ENCODE measurements around the gene MYO9B. TPM values are rescaled to one million over a fixed set of nuclear protein-coding genes. Genes with fewer than 3 reads are reported as not detected.

The MYO9B gene
- total RNA-seq, 4 donors from 2014 or later: 102 to 246 (median 151) TPM

- no peaks in the 10 kb centered on the region for H3K36me3 ChIP-seq
- peak in 1 of 3 donors; percentile 3 for TF ChIP-seq POLR2AphosphoS5 (IDR thresholded peaks at IDR 0.05)
- no peak for TF ChIP-seq CTCF (IDR thresholded peaks at IDR 0.05)
- no peak for TF ChIP-seq EP300 (IDR thresholded peaks at IDR 0.05; ENCODE audit: low read depth)
- TF ChIP-seq POLR2A (IDR thresholded peaks at IDR 0.05): peak; percentile 24
- H3K27me3 ChIP-seq: no peaks in the 10 kb centered on the region
- H3K4me1 ChIP-seq: peaks cover 6 to 50% (median 16%) of the 10 kb centered on the region in 4 donors
- H3K4me3 ChIP-seq: peak overlapping the region in 1 of 4 donors; percentile 8
- no peaks in the 10 kb centered on the region for H3K9me3 ChIP-seq
- intact Hi-C loops (cut with DNase I; ENCODE audit: low total_unique reads) (no loop called here), in situ Hi-C loops (cut with MboI; ENCODE audit: low pct_ligation_motif_present in 1 of 4, low pct_unique_long_range_greater_than_20kb in 1 of 4, low sequenced_read_pairs in 3 of 4) (no loop called here)
- WGBS, 2 donors (ENCODE audit: low coverage in 1 of 2): 40 to 50% methylated on average over 2 to 23 of the region's 23 CpGs
- DNase-seq: peak; percentile 68
- peak overlapping the region; percentile 72 to 85 (median 76) for H3K27ac ChIP-seq
Observed at GRCh38 chr19:17125728-17126677, 50.4 kb downstream of the MYO9B start.

GRCh38 chr19:17127671-17128070 lies 52.1 kb downstream of the MYO9B start:
- TF ChIP-seq EP300 (IDR thresholded peaks at IDR 0.05; ENCODE audit: low read depth): no peak
- no peak for TF ChIP-seq CTCF (IDR thresholded peaks at IDR 0.05)
- TF ChIP-seq POLR2A (IDR thresholded peaks at IDR 0.05): no peak
- TF ChIP-seq POLR2AphosphoS5 (IDR thresholded peaks at IDR 0.05): no peak
- Histone ChIP-seq H3K4me1 (peaks cover 6 to 44% (median 15%) of the 10 kb centered on the region in 4 donors), H3K27me3 (no peaks in the 10 kb centered on the region), H3K9me3 (no peaks in the 10 kb centered on the region), H3K27ac (no peak overlapping the region), H3K4me3 (no peak overlapping the region), H3K36me3 (no peaks in the 10 kb centered on the region)
- in situ Hi-C loops (cut with MboI; ENCODE audit: low pct_ligation_motif_present in 1 of 4, low pct_unique_long_range_greater_than_20kb in 1 of 4, low sequenced_read_pairs in 3 of 4): no loop called here
- DNase-seq: no peak
- intact Hi-C loops (cut with DNase I; ENCODE audit: low total_unique reads): no loop called here
- 90 to 91% methylated on average over 2 to 6 of the region's 6 CpGs for WGBS, 2 donors (ENCODE audit: low coverage in 1 of 2)

GRCh38 chr19:17128403-17128802 lies 52.8 kb downstream of the MYO9B start:
- H3K4me3 ChIP-seq: no peak overlapping the region
- no peaks in the 10 kb centered on the region for H3K9me3 ChIP-seq
- intact Hi-C loops (cut with DNase I; ENCODE audit: low total_unique reads) (no loop called here), in situ Hi-C loops (cut with MboI; ENCODE audit: low pct_ligation_motif_present in 1 of 4, low pct_unique_long_range_greater_than_20kb in 1 of 4, low sequenced_read_pairs in 3 of 4) (no loop called here)
- H3K4me1 ChIP-seq: peaks cover 4 to 39% (median 12%) of the 10 kb centered on the region in 4 donors
- 98 to 100% methylated on average over 1 to 12 of the region's 12 CpGs for WGBS, 2 donors (ENCODE audit: low coverage in 1 of 2)
- no peak overlapping the region for H3K27ac ChIP-seq
- no peaks in the 10 kb centered on the region for H3K27me3 ChIP-seq
- H3K36me3 ChIP-seq: no peaks in the 10 kb centered on the region
- no peak for TF ChIP-seq POLR2AphosphoS5 (IDR thresholded peaks at IDR 0.05)
- no peak for TF ChIP-seq POLR2A (IDR thresholded peaks at IDR 0.05)
- no peak for TF ChIP-seq CTCF (IDR thresholded peaks at IDR 0.05)
- TF ChIP-seq EP300 (IDR thresholded peaks at IDR 0.05; ENCODE audit: low read depth): no peak
- DNase-seq: no peak

- Histone ChIP-seq H3K36me3 (no peaks in the 10 kb centered on the region), H3K27me3 (no peaks in the 10 kb centered on the region), H3K4me1 (peaks cover 4 to 35% (median 11%) of the 10 kb centered on the region in 4 donors), H3K27ac (no peak overlapping the region), H3K4me3 (no peak overlapping the region), H3K9me3 (no peaks in the 10 kb centered on the region)
- intact Hi-C loops (cut with DNase I; ENCODE audit: low total_unique reads): no loop called here
- in situ Hi-C loops (cut with MboI; ENCODE audit: low pct_ligation_motif_present in 1 of 4, low pct_unique_long_range_greater_than_20kb in 1 of 4, low sequenced_read_pairs in 3 of 4): no loop called here
- TF ChIP-seq EP300 (IDR thresholded peaks at IDR 0.05; ENCODE audit: low read depth) (no peak), POLR2A (IDR thresholded peaks at IDR 0.05) (no peak), POLR2AphosphoS5 (IDR thresholded peaks at IDR 0.05) (no peak), CTCF (IDR thresholded peaks at IDR 0.05) (no peak)
- WGBS, 2 donors (ENCODE audit: low coverage in 1 of 2): 70 to 93% methylated on average over 2 to 9 of the region's 9 CpGs
- no peak for DNase-seq
Observed at GRCh38 chr19:17128820-17129219, 53.2 kb downstream of the MYO9B start.
